ENCODE data around the gene SCNN1A.

The SCNN1A gene

GRCh38 chr12:6416596-6416995 is 41.2 kb upstream of the SCNN1A start:
- TF ChIP-seq EZH2 (IDR thresholded peaks at IDR 0.05; ENCODE audit: borderline replicate concordance, low read length) (no peak), CTCF (IDR thresholded peaks at IDR 0.05; ENCODE audit: low read length) (no peak)
- no peaks in the 10 kb centered on the region for H3K9me2 ChIP-seq (ENCODE audit: low read depth, low read length)
- no peaks in the 10 kb centered on the region for H3F3A ChIP-seq (ENCODE audit: insufficient read depth, low read length)
- H3K4me2 ChIP-seq (ENCODE audit: low read length), result no peak overlapping the region
- no peaks in the 10 kb centered on the region for H3K4me1 ChIP-seq (ENCODE audit: insufficient read depth, low read length, severe bottlenecking)
- no peaks in the 10 kb centered on the region for H3K9me3 ChIP-seq (ENCODE audit: low read length)
- H3K27ac ChIP-seq (ENCODE audit: low read depth, low read length, poor library complexity, severe bottlenecking), result no peak overlapping the region
- H3K9ac ChIP-seq (ENCODE audit: low read length), result no peak overlapping the region
- H2AFZ ChIP-seq (ENCODE audit: low read length), result no peak overlapping the region
- H4K20me1 ChIP-seq (ENCODE audit: insufficient read depth, low read length), result no peaks in the 10 kb centered on the region
- H3K36me3 ChIP-seq (ENCODE audit: insufficient read depth, low read length), result no peaks in the 10 kb centered on the region
- no peaks in the 10 kb centered on the region for H3K79me2 ChIP-seq (ENCODE audit: insufficient read depth, low read length)
- no peaks in the 10 kb centered on the region for H3K27me3 ChIP-seq (ENCODE audit: insufficient read depth, low read length)
- no peak overlapping the region for H3K4me3 ChIP-seq (ENCODE audit: low read depth, low read length, poor library complexity, severe bottlenecking)

GRCh38 chr12:6407236-6407954 is 32.0 kb upstream of the SCNN1A start:
- peaks cover 4% of the 10 kb centered on the region; the same call in 1 of the 2 replicates for H3K27me3 ChIP-seq (ENCODE audit: insufficient read depth, low read length)

GRCh38 chr12:6405963-6406362 is 30.6 kb upstream of the SCNN1A start:
- TF ChIP-seq EZH2 (IDR thresholded peaks at IDR 0.05; ENCODE audit: borderline replicate concordance, low read length), result no peak
- no peak for TF ChIP-seq CTCF (IDR thresholded peaks at IDR 0.05; ENCODE audit: low read length)
- H3K4me2 ChIP-seq (ENCODE audit: low read length), result no peak overlapping the region
- no peaks in the 10 kb centered on the region for H3K79me2 ChIP-seq (ENCODE audit: insufficient read depth, low read length)
- H4K20me1 ChIP-seq (ENCODE audit: insufficient read depth, low read length), result no peaks in the 10 kb centered on the region
- no peaks in the 10 kb centered on the region for H3K4me1 ChIP-seq (ENCODE audit: insufficient read depth, low read length, severe bottlenecking)
- H3K9me3 ChIP-seq (ENCODE audit: low read length), result 0 out of 2 replicates have a peak, but pooled peaks cover 4% of the 10 kb centered on the region
- H3K4me3 ChIP-seq (ENCODE audit: low read depth, low read length, poor library complexity, severe bottlenecking), result no peak overlapping the region
- H3K27ac ChIP-seq (ENCODE audit: low read depth, low read length, poor library complexity, severe bottlenecking), result no peak overlapping the region
- H3K27me3 ChIP-seq (ENCODE audit: insufficient read depth, low read length), result peaks cover 4% of the 10 kb centered on the region; the same call in 1 of the 2 replicates
- no peaks in the 10 kb centered on the region; the same call in 1 of the 2 replicates for H3K36me3 ChIP-seq (ENCODE audit: insufficient read depth, low read length)
- H2AFZ ChIP-seq (ENCODE audit: low read length), result no peak overlapping the region
- H3K9ac ChIP-seq (ENCODE audit: low read length), result no peak overlapping the region
- no peaks in the 10 kb centered on the region for H3F3A ChIP-seq (ENCODE audit: insufficient read depth, low read length)
- H3K9me2 ChIP-seq (ENCODE audit: low read depth, low read length), result no peaks in the 10 kb centered on the region

More at GRCh38 chr12:6407236-6407954, 32.0 kb upstream of the SCNN1A start:
- Histone ChIP-seq H3K27ac (ENCODE audit: low read depth, low read length, poor library complexity, severe bottlenecking) (no peak overlapping the region), H4K20me1 (ENCODE audit: insufficient read depth, low read length) (no peaks in the 10 kb centered on the region), H3K9ac (ENCODE audit: low read length) (no peak overlapping the region), H3K9me3 (ENCODE audit: low read length) (0 out of 2 replicates have a peak, but pooled peaks cover 4% of the 10 kb centered on the region), H3K9me2 (ENCODE audit: low read depth, low read length) (no peaks in the 10 kb centered on the region), H3K4me3 (ENCODE audit: low read depth, low read length, poor library complexity, severe bottlenecking) (no peak overlapping the region), H2AFZ (ENCODE audit: low read length) (no peak overlapping the region), H3K79me2 (ENCODE audit: insufficient read depth, low read length) (no peaks in the 10 kb centered on the region), H3F3A (ENCODE audit: insufficient read depth, low read length) (no peaks in the 10 kb centered on the region), H3K36me3 (ENCODE audit: insufficient read depth, low read length) (no peaks in the 10 kb centered on the region; the same call in 1 of the 2 replicates), H3K4me1 (ENCODE audit: insufficient read depth, low read length, severe bottlenecking) (no peaks in the 10 kb centered on the region), H3K4me2 (ENCODE audit: low read length) (no peak overlapping the region)
- TF ChIP-seq CTCF (IDR thresholded peaks at IDR 0.05; ENCODE audit: low read length), result no peak
- no peak for TF ChIP-seq EZH2 (IDR thresholded peaks at IDR 0.05; ENCODE audit: borderline replicate concordance, low read length)

All from OCI-LY1 (cell line).